Tibial nerve (tissue), 4 donors: Measurements from ENCODE around the gene SHISAL2A.

ENCODE experiments used
- EP300 ChIP-seq, 2 donors: sonication (generic); formaldehyde crosslinking; IDR thresholded peaks; one replicate each; pipeline ENCODE4 v1.6.1; 2017; ENCODE audit warnings: antibody characterized with exemption in 2 of 2, mild to moderate bottlenecking in 1 of 2
- POLR2A ChIP-seq, 2 donors: fragments of 450-650 bp; IDR thresholded peaks; one replicate each; pipeline ENCODE4 v1.6.1; 2017; ENCODE audit warnings: antibody characterized with exemption in 2 of 2, mild to moderate bottlenecking in 2 of 2, moderate library complexity in 2 of 2
- TF ChIP-seq, protein P1 (sequence below), 5 experiments: fragments of 200-600 bp in 3 of 5; fragments of 450-650 bp in 2 of 5; sonication (generic) in 3 of 5; IDR thresholded peaks; one replicate each; pipeline ENCODE4 v1.5.1; 2016 to 2019; ENCODE audit warnings: antibody characterized with exemption in 5 of 5, mild to moderate bottlenecking in 3 of 5, moderate library complexity in 2 of 5

DNA sequence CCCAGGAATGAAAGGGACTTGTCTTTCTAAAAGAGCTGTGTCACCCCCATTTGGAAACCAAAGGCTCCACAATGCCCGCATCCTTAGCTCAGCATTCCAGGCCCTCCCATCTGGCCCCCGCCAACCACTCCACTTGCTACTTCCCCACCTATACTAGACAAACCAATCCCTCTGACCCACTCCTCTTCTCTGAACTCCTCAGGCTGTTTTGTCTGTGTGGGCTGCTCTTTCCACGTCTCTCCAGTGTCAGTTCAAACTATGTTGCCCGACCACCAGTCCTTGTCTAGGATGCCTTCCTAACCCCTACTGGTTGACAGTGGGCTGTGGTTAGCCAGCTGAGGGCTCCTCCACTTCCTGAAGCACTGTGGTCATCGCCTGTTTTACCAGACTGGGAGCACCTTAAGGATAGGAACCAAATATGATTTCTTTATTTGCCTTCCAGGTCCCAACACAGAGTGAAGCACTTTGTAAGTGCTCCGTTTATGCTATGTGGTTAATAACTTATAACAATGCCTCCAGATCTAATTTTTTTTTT is 73.2 kb downstream of the SHISAL2A start:
- TF ChIP-seq POLR2A (IDR thresholded peaks at IDR 0.05) (no peak), EP300 (IDR thresholded peaks at IDR 0.05) (no peak)
- TF ChIP-seq, protein P1, sequence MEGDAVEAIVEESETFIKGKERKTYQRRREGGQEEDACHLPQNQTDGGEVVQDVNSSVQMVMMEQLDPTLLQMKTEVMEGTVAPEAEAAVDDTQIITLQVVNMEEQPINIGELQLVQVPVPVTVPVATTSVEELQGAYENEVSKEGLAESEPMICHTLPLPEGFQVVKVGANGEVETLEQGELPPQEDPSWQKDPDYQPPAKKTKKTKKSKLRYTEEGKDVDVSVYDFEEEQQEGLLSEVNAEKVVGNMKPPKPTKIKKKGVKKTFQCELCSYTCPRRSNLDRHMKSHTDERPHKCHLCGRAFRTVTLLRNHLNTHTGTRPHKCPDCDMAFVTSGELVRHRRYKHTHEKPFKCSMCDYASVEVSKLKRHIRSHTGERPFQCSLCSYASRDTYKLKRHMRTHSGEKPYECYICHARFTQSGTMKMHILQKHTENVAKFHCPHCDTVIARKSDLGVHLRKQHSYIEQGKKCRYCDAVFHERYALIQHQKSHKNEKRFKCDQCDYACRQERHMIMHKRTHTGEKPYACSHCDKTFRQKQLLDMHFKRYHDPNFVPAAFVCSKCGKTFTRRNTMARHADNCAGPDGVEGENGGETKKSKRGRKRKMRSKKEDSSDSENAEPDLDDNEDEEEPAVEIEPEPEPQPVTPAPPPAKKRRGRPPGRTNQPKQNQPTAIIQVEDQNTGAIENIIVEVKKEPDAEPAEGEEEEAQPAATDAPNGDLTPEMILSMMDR (IDR thresholded peaks at IDR 0.05): no peak
